Urothelium cell line (cell line): ENCODE measurements around the gene NHSL1.
A peak's percentile ranks its signal among the peaks of the same experiment; 100 is the strongest.

ENCODE experiments used
- DNase-seq: peaks from one replicate; pipeline ENCODE4 v3.0.0; 2011; ENCODE audit warnings: low spot score, mixed read lengths
- FAIRE-seq: peaks from 2 replicates; lab custom pipeline; 2011; peaks lifted over from hg19 to GRCh38; lab: Jason Lieb, UNC

NHSL1 gene

GRCh38 chr6:138406443-138406842 is 92.9 kb downstream of the NHSL1 start:
- no peak for FAIRE-seq
- no peak for DNase-seq

GRCh38 chr6:138405816-138406413 is 93.4 kb downstream of the NHSL1 start:
- no peak for FAIRE-seq
- DNase-seq: no peak

- FAIRE-seq (no peak), DNase-seq (no peak)
Observed at GRCh38 chr6:138404666-138405337, 94.5 kb downstream of the NHSL1 start.

GRCh38 chr6:138403801-138404665 is 95.3 kb downstream of the NHSL1 start, which contains the start of gene HEBP2:
TSS of gene HEBP2 (plus strand) at chr6:138404223. CDS start at chr6:138404496, 273 bp downstream.
- DNase-seq: peak; percentile 96
- FAIRE-seq: peak; percentile 32

- DNase-seq (peak; percentile 58), FAIRE-seq (no peak)
Observed at GRCh38 chr6:138403324-138403800, 95.9 kb downstream of the NHSL1 start.

- DNase-seq: no peak
- FAIRE-seq: no peak
Observed at GRCh38 chr6:138402838-138403187, 96.5 kb downstream of the NHSL1 start.

GRCh38 chr6:138401960-138402837 is 97.1 kb downstream of the NHSL1 start:
- DNase-seq: no peak
- no peak for FAIRE-seq

GRCh38 chr6:138400326-138400725 is 99.0 kb downstream of the NHSL1 start:
- DNase-seq (no peak), FAIRE-seq (no peak)

- DNase-seq (no peak), FAIRE-seq (no peak)
Observed at GRCh38 chr6:138397128-138398122, 101.9 kb downstream of the NHSL1 start.

GRCh38 chr6:138396709-138397108 is 102.6 kb downstream of the NHSL1 start:
- DNase-seq (no peak), FAIRE-seq (no peak)

- no peak for FAIRE-seq
- DNase-seq: no peak
Observed at GRCh38 chr6:138393871-138394783, 105.2 kb downstream of the NHSL1 start.

- no peak for FAIRE-seq
- DNase-seq: no peak
Observed at GRCh38 chr6:138389551-138389950, 109.7 kb downstream of the NHSL1 start.

GRCh38 chr6:138387577-138388368 is 111.5 kb downstream of the NHSL1 start:
- no peak for FAIRE-seq
- DNase-seq: no peak

GRCh38 chr6:138386897-138387296 is 112.4 kb downstream of the NHSL1 start:
- DNase-seq: no peak
- FAIRE-seq: no peak

- DNase-seq (no peak), FAIRE-seq (no peak)
Observed at GRCh38 chr6:138383776-138384175, 115.5 kb downstream of the NHSL1 start.

- no peak for FAIRE-seq
- DNase-seq: no peak
Observed at GRCh38 chr6:138382498-138383265, 116.6 kb downstream of the NHSL1 start.

GRCh38 chr6:138378463-138378862 is 120.8 kb downstream of the NHSL1 start:
- no peak for DNase-seq
- no peak for FAIRE-seq
